Measurements from ENCODE around the gene VASP.

VASP gene

GRCh38 chr19:45526143-45526542, 18.9 kb downstream of the VASP start:
- H3K4me3 ChIP-seq (ENCODE audit: low read depth, low read length) = no peak overlapping the region
- DNase-seq (ENCODE audit: low read depth) = no peak
- TF ChIP-seq CTCF (IDR thresholded peaks at IDR 0.05; ENCODE audit: control insufficient read depth, extremely low read depth, insufficient read depth) = no peak

- TF ChIP-seq CTCF (IDR thresholded peaks at IDR 0.05; ENCODE audit: control insufficient read depth, extremely low read depth, insufficient read depth) = no peak
- no peak overlapping the region for H3K4me3 ChIP-seq (ENCODE audit: low read depth, low read length)
- DNase-seq (ENCODE audit: low read depth) = no peak
Observed at GRCh38 chr19:45526971-45527370, 19.7 kb downstream of the VASP start.

GRCh38 chr19:45527731-45528130, 20.5 kb downstream of the VASP start:
- no peak for DNase-seq (ENCODE audit: low read depth)
- no peak for TF ChIP-seq CTCF (IDR thresholded peaks at IDR 0.05; ENCODE audit: control insufficient read depth, extremely low read depth, insufficient read depth)
- H3K4me3 ChIP-seq (ENCODE audit: low read depth, low read length) = no peak overlapping the region

GRCh38 chr19:45528149-45528743, 21.0 kb downstream of the VASP start:
- no peak for TF ChIP-seq CTCF (IDR thresholded peaks at IDR 0.05; ENCODE audit: control insufficient read depth, extremely low read depth, insufficient read depth)
- H3K4me3 ChIP-seq (ENCODE audit: low read depth, low read length) = no peak overlapping the region
- no peak for DNase-seq (ENCODE audit: low read depth)

- no peak overlapping the region for H3K4me3 ChIP-seq (ENCODE audit: low read depth, low read length)
- TF ChIP-seq CTCF (IDR thresholded peaks at IDR 0.05; ENCODE audit: control insufficient read depth, extremely low read depth, insufficient read depth) = no peak
- no peak for DNase-seq (ENCODE audit: low read depth)
Observed at GRCh38 chr19:45528744-45529419, 21.6 kb downstream of the VASP start.

- no peak for TF ChIP-seq CTCF (IDR thresholded peaks at IDR 0.05; ENCODE audit: control insufficient read depth, extremely low read depth, insufficient read depth)
- no peak overlapping the region for H3K4me3 ChIP-seq (ENCODE audit: low read depth, low read length)
- DNase-seq (ENCODE audit: low read depth) = no peak
Observed at GRCh38 chr19:45529420-45529785, 22.1 kb downstream of the VASP start.

- TF ChIP-seq CTCF (IDR thresholded peaks at IDR 0.05; ENCODE audit: control insufficient read depth, extremely low read depth, insufficient read depth) = no peak
Observed at GRCh38 chr19:45531349-45531748, 24.1 kb downstream of the VASP start.

More at GRCh38 chr19:45531349-45531748, 24.1 kb downstream of the VASP start:
- no peak overlapping the region for H3K4me3 ChIP-seq (ENCODE audit: low read depth, low read length)
- no peak for DNase-seq (ENCODE audit: low read depth)

All from LNCaP clone FGC (cell line).